K562 (cell line): ENCODE measurements around the gene ESPN. TPM values are rescaled to one million over a fixed set of nuclear protein-coding genes. Genes with fewer than 3 reads are reported as not detected.

Source experiments
- ATF6 ChIP-seq: sonication (generic); formaldehyde crosslinking; IDR thresholded peaks from 2 replicates; pipeline ENCODE4 v1.4.0; 2020; ENCODE audit warnings: mild to moderate bottlenecking, missing genetic modification reagents
- CREB3 ChIP-seq: fragments of 450-650 bp; conservative IDR thresholded peaks from 2 replicates; pipeline ENCODE4 v1.6.1; 2016; ENCODE audit warnings: missing genetic modification characterization, low read depth, mild to moderate bottlenecking, missing compliant biosample characterization, moderate library complexity
- CTBP1 ChIP-seq: fragments of 450-650 bp; IDR thresholded peaks from 2 replicates; pipeline ENCODE4 v1.6.1; 2016; ENCODE audit warnings: borderline replicate concordance
- ERF ChIP-seq: fragments of 450-650 bp; formaldehyde crosslinking; IDR thresholded peaks from 2 replicates; pipeline ENCODE4 v1.4.0; 2020; ENCODE audit warnings: mild to moderate bottlenecking, mixed read lengths
- GTF2F1 ChIP-seq: IDR thresholded peaks from 2 replicates; pipeline ENCODE4 v1.6.1; 2011; ENCODE audit warnings: low read depth, low read length, improper control_type of control experiment
- KHSRP ChIP-seq: fragments of 450-650 bp; IDR thresholded peaks from 2 replicates; pipeline ENCODE4 v1.6.1; 2017
- MAFK ChIP-seq: IDR thresholded peaks from 2 replicates; pipeline ENCODE4 v1.6.1; 2011; ENCODE audit warnings: low read length, improper control_type of control experiment
- REST ChIP-seq, 2 experiments: fragments of 450-650 bp; formaldehyde crosslinking in 1 of 2; IDR thresholded peaks; 2 replicates each; pipeline versions ENCODE4 v1.4.0 to v1.6.1; 2014 to 2020; ENCODE audit warnings: mild to moderate bottlenecking in 2 of 2, borderline replicate concordance in 1 of 2, low read depth in 1 of 2
- SIN3B ChIP-seq: fragments of 450-650 bp; IDR thresholded peaks from 2 replicates; pipeline ENCODE4 v1.6.1; 2017; ENCODE audit warnings: low read depth, mild to moderate bottlenecking, moderate library complexity
- ZFP91 ChIP-seq: sonication (generic); formaldehyde crosslinking; IDR thresholded peaks from 2 replicates; pipeline ENCODE4 v1.8.0; 2022; ENCODE audit warnings: mild to moderate bottlenecking, missing genetic modification reagents
- ZNF507 ChIP-seq: conservative IDR thresholded peaks from 2 replicates; pipeline ENCODE4 v1.6.1; 2017; ENCODE audit warnings: missing genetic modification characterization, missing compliant biosample characterization
- polyA plus RNA-seq, 8 experiments: library from polyadenylated mRNA; depleted of rRNA in 4 of 8; stranded (reverse) in 5 of 8; unstranded in 3 of 8; fragments of >200 nt; fragmentation: Nextera tagmentation in 2 of 8; fragmentation: Illumina TruSeq in 1 of 8; extraction: Ambion mirVana in 2 of 8; extraction: Trizol in 1 of 8; gene quantifications; 2 replicates each; pipeline versions ENCODE4 v1.2.1 to v1.2.3, GENCODE V29; 2011 to 2014; ENCODE audit warnings: inconsistent platforms in 1 of 8, missing spikeins in 1 of 8
- total RNA-seq, 7 experiments: library from RNA; depleted of rRNA in 6 of 7; stranded (reverse); fragments of >200 nt in 6 of 7; fragmentation: Illumina TruSeq in 2 of 7; extraction: Trizol in 2 of 7; gene quantifications; 2 replicates each; pipeline versions ENCODE4 v1.2.1 to v1.2.3, GENCODE V29; 2011 to 2021; ENCODE audit warnings: low replicate concordance in 1 of 7

Gene ESPN
- total and polyA plus RNA-seq, 9 of the 15 experiments (the other 6 are each of a cell fraction or from before 2014, with no cell fraction given): 0.07 to 1.2 (median 0.45) TPM; not detected in 3

GRCh38 chr1:6393400-6394187, 31.0 kb upstream of the ESPN start, which contains the start of gene ACOT7 (continued):
- TF ChIP-seq ERF (peak; percentile 93), ZFP91 (CRISPR knock-in tag) (no peak), KHSRP (no peak), SIN3B (peak; percentile 82), ZNF507 (no peak), MAFK (no peak), GTF2F1 (peak; percentile 12; the same call in 1 of the 2 replicates), REST (IDR thresholded peaks at IDR 0.05; ENCODE audit: borderline replicate concordance) (no peak), REST (CRISPR knock-in tag; IDR thresholded peaks at IDR 0.05; ENCODE audit: low read depth) (peak; percentile 76; the same call in 1 of the 2 replicates), CTBP1 (peak; percentile 97), ATF6 (0 out of 2 replicates have a peak, but pooled peaks have one; percentile 68), CREB3 (tag) (no peak)
